GM12865 (cell line): Measurements from ENCODE around the gene CCDC83.

ENCODE experiments used
- DNase-seq: peaks from one replicate; pipeline ENCODE4 v3.0.0; 2010; ENCODE audit warnings: low read depth
- H3K4me3 ChIP-seq: 2 replicates; pipeline ENCODE4 v1.5.1; 2011; ENCODE audit warnings: mild to moderate bottlenecking, low read depth, low read length, control low read depth
- CTCF ChIP-seq: IDR thresholded peaks from 2 replicates; pipeline ENCODE4 v1.5.1; 2011; ENCODE audit warnings: low read length, control low read depth, low read depth, inconsistent platforms; ENCODE audit not compliant: insufficient read depth; ENCODE audit errors: missing control alignments

CCDC83 gene

DNA sequence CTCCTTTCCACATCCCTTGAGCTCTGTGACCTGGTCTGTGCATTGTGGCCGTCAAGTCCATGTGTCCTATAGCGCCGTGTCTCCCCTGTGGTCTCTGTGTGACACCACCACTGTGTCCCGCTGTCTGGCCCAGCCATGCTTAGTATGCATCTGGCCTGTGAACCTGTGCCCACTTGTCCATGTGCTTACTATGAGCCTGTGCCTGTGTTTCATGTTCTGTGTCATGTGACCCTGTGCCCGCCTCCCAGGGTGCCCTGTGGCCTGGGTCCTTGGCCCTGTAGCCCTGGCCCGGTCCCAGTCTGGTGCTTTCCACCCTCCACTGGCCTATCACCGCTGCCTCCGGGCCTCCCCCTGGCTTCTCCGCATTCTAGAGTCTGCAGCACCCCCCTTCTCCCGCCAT lies 80.6 kb downstream of the CCDC83 start:
- no peak overlapping the region for H3K4me3 ChIP-seq
- no peak for DNase-seq
- no peak for TF ChIP-seq CTCF

GRCh38 chr11:85937835-85938234 lies 82.7 kb downstream of the CCDC83 start:
- H3K4me3 ChIP-seq, result no peak overlapping the region
- DNase-seq, result no peak
- no peak for TF ChIP-seq CTCF

DNA sequence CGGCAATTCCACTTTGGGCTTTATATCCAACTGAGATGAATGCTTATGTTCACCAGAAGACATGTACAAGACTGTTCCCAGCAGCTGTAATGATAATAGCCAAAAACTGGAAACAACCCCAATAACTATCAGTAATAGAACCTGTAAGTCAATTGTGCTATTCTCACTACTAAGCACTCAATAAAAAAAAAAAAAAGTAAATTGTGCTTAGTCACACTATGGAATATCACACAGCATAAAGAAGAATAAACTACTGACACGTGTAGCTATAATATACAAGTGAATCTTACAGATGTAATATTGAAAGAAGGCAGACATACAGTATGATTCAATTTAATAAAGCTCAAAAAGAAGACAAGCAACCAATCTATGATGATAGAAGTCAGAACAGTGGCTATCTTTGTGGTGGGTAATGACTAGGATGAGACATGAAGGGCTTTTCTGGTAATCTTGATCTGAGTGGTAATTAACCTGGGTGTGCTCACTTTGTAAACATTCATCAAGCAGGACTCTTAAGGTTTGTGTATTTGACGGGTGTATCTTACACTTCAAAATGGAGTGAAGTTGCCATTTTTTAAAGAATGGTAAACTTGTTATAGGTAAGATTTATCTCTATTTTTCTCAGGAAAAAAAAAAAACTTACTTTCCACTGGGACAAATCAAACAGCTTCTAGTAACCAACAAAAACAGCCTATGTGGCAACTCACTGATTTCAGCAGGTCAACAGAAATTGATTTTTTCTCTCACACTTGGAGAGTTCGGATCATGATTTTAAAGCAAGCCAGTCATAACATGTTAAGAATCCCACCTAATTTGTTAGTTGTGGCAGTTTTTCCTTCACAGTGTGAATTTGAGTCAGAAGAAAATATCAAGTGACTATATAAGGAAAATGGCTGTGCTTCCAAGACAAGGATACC lies 84.2 kb downstream of the CCDC83 start:
- no peak overlapping the region for H3K4me3 ChIP-seq
- DNase-seq, result no peak
- TF ChIP-seq CTCF, result no peak

- H3K4me3 ChIP-seq, result no peak overlapping the region
- peak; percentile 55 for TF ChIP-seq CTCF
- DNase-seq, result peak; percentile 76
Observed at GRCh38 chr11:85941380-85941973, 86.3 kb downstream of the CCDC83 start.

DNA sequence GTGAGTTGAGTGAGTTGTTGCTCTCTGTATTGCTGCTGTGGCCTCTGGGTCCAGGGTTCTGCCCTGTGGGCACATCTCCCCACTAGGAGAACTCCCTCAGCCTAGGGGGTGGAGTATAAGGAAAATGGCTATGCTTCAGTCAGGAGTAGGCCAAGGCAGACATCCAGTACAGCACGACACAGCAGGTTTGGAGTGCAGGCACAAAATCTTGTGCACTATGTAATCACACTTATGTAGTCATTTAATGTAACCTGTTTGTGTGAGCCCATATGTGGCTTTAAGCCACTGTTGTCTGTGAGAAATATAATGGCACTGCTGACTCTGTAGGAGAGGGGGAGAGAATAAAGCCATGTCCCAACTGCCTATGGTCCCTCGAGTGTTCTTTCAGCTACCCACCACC lies 90.1 kb downstream of the CCDC83 start:
- TF ChIP-seq CTCF, result no peak
- no peak overlapping the region for H3K4me3 ChIP-seq
- DNase-seq, result no peak

DNA sequence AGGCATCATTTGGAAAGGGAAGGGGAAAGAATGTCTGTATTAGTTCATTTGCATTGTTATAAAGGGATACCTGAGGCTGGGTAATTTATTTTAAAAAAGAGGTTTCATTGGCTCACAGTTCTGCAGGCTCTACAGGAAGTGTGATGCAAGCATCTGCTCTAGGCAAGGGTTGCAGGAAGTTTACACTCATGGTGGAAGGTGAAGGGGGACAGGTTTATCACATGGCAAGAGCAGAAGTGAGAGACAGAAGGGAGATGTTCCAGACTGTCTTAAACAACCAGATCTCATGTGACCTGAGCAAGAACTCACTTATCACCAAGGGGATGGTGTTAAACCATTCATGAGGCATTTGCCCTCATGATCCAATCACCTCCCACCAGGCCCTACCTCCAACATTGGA lies 90.6 kb downstream of the CCDC83 start:
- no peak for TF ChIP-seq CTCF
- DNase-seq, result peak; percentile 28
- no peak overlapping the region for H3K4me3 ChIP-seq
